Measurements from ENCODE around the gene WDR18.
"Not testable (repeated sequence)": the region's sequence is repeated elsewhere in the genome, so short reads cannot be mapped to it uniquely, and the experiment has no call there.

WDR18 gene

DNA sequence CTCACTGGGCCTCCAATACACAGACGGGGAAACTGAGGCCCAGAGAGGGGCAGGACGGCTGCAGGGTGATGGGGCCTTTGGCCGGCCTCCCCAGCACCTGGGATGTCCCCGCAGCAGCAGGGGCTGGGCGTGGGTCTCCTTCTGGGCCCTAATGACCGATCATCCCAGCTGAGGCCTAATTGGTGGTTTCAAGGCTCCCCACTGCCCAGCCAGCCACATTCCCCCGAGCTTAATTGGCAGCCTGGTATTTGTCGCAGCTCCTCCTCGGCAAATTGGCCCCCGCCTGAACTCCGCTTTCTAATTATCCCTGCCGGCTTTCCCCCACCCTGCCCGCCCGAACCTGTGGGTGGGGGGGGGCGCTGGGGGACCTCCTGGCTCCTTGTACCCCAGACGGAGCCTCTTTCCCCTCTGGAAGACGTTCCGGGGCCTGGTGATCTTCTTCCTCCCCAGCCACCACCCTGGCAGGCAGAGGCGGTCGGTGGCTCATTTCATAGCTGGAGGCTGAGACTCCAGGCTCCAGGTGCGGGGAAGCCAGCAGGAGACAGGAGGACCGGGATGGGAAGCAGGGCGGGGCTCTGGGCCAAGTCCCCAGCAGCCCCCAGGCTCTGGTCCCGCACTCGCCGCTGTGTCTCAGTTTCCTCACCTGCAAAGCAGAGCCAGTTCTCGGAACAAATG, 27.2 kb upstream of the WDR18 start:
- no peak for TF ChIP-seq CTCF (IDR thresholded peaks at IDR 0.05; ENCODE audit: extremely low read depth, missing control alignments)
- DNase-seq (ENCODE audit: low spot score) = no peak

DNA sequence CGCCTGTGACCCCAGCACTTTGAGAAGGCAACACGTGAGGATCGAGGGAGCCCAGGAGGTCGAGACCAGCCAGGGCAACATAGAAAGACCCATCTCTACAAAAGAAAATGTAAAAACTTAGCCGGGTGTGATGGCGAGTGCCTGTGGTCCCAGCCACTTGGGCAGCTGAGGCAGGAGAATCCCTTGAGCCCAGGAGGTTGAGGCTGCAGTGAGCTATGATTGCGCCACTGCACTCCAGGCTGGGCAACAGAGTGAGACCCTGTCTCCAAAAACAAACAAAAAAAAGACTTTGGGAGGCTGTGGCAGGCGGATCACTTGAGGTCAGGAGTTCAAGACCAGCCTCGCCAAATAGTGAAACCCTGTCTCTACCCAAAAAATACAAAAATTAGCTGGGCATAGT, 26.6 kb upstream of the WDR18 start:
- not testable (repeated sequence) for DNase-seq (ENCODE audit: low spot score)

DNA sequence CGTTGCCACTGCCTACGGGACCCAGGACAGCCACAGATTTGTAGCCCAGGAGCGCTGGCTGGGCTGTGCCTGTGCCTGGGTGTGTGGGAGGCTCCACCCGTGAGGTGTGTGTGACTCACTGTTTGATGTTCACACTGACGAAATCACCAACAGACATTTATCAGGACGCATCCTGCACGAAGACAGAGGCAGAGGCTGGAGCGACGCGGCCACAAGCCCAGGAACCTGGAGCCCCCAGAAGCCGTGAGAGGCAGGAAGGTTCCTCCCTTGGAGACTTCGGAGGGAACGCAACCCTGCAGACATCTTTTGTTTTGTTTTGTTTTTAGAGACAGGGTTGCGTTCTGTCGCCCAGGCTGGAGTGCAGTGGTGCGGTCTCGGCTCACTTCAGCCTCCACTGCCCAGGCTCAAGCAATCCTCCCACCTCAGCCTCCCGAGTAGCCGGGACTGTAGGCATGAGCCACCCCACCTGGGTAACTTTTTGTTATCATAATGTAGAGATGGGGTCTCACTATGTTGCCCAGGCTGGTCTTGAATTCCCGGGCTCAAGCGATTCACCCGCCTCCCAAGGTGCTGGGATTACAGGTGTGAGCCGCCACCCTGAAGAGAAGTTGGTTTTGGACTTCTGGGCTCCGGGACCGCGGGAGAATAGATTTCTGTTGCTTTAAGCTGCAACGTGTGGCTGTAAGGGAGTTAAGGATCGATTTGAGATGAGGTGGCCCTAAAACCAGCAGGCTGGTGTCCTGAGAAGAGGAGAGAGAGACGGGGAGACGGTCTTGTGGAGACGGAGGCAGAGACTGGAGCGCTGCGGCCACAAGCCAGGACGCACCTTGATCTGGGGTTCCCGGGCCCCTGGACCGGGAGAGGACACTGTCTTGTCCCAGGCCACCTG, 24.9 kb upstream of the WDR18 start:
- no peak for TF ChIP-seq CTCF (IDR thresholded peaks at IDR 0.05; ENCODE audit: extremely low read depth, missing control alignments)
- no peak for DNase-seq (ENCODE audit: low spot score)

DNA sequence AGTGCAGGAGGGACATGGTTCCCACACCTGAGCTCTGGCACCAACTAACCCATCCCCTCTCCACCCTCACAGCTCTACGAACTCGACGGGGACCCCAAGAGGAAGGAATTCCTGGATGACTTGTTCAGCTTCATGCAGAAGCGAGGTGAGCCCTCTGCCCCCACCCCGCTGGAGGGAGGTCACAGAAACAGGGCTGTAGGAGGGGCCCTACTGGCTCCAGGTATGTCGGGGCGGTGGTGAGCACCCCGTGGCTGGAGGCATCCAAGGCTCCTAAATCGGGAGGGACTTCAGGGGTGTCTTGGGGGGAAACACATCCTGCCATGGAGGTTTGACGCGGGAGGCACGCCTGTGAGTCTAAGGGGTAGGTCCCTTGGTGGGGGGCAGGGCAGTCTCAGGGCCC, 24.1 kb upstream of the WDR18 start:
- no peak for TF ChIP-seq CTCF (IDR thresholded peaks at IDR 0.05; ENCODE audit: extremely low read depth, missing control alignments)

GRCh38 chr19:960601-960938, 23.6 kb upstream of the WDR18 start:
- DNase-seq (ENCODE audit: low spot score) = no peak
- TF ChIP-seq CTCF (IDR thresholded peaks at IDR 0.05; ENCODE audit: extremely low read depth, missing control alignments) = no peak

More for the DNA sequence above, 24.1 kb upstream of the WDR18 start:
- no peak for DNase-seq (ENCODE audit: low spot score)

- no peak for DNase-seq (ENCODE audit: low spot score)
- TF ChIP-seq CTCF (IDR thresholded peaks at IDR 0.05; ENCODE audit: extremely low read depth, missing control alignments) = no peak
Observed at GRCh38 chr19:961866-962620, 22.1 kb upstream of the WDR18 start.

DNA sequence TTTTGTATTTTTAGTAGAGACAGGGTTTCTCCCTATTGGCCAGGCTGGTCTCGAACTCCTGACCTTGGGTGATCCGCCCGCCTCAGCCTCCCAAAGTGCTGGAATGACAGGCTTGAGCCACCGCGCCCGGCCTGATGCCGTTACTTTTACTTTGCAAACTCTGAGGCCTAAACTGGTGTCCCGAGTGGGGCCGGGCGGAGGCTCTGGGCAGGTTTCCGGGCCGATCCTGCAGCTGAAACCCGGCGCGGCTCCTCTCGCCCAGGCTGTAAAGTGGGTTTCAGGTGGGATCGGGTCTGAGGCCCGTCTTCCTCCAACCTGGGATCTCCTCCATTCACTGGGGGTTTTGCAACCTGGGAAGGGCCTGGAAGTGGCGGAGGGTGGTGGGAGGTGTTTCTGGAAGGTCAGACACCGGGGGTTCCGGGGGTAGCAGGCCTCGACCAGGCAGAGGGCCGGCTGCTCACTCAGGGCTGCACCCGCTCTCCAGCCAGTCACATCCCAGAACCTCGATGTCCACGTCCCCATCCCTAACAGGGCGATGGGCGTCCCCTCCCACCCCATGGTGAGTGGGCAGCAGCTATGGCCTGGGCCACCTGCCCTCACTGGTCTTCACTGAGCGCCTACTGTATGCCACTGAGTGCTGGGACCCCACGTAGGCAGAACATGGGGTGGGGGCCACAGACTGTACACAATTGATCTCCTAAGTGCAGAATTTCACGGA, 21.3 kb upstream of the WDR18 start:
- no peak for DNase-seq (ENCODE audit: low spot score)
- no peak for TF ChIP-seq CTCF (IDR thresholded peaks at IDR 0.05; ENCODE audit: extremely low read depth, missing control alignments)

Data from GM20000 (cell line).